ENCODE measurements around the gene CDH4. TPM values are rescaled to one million over a fixed set of nuclear protein-coding genes. Genes with fewer than 3 reads are reported as not detected.

Gene CDH4
- total and polyA plus RNA-seq, 9 of the 15 experiments (the other 6 are each of a cell fraction or from before 2014, with no cell fraction given), result 0.04 TPM; not detected in 8

- BruUV-seq (replicated peaks), result no TSS peak
- CTCF ChIA-PET (ENCODE audit: low intra/inter-chr PET ratio), result no interaction called here
Observed at GRCh38 chr20:61510778-61511330, 258.8 kb downstream of the CDH4 start.

More at GRCh38 chr20:61510778-61511330, 258.8 kb downstream of the CDH4 start:
- Histone ChIP-seq H3K4me2 (ENCODE audit: insufficient read depth, low read length) (no peak overlapping the region), H3K27ac (ENCODE audit: extremely low read depth, low read depth, low read length) (no peak overlapping the region), H3K27me3 (ENCODE audit: control insufficient read depth in 2 of 2, insufficient read depth in 2 of 2, low read length in 2 of 2) (peaks cover 48 to 80% of the 10 kb centered on the region in 2 experiments), H2AFZ (ENCODE audit: low read depth, low read length) (no peak overlapping the region), H3K9me3 (replicated peaks; ENCODE audit: control insufficient read depth, insufficient read depth, low read depth, low read length) (no peaks in the 10 kb centered on the region), H4K20me1 (replicated peaks; ENCODE audit: control insufficient read depth, insufficient read depth, low read length) (no peaks in the 10 kb centered on the region; the same call in 1 of the 2 replicates), H3K4me1 (replicated peaks in 1 of 2; ENCODE audit: control insufficient read depth in 2 of 2, insufficient read depth in 2 of 2, low read length in 2 of 2) (no peaks in the 10 kb centered on the region), H3K9me1 (ENCODE audit: control insufficient read depth, insufficient read depth, low read length) (no peaks in the 10 kb centered on the region), H3K4me3 (no peak overlapping the region), H3K36me3 (ENCODE audit: control insufficient read depth, insufficient read depth, low read length) (no peaks in the 10 kb centered on the region), H3K9ac (ENCODE audit: insufficient read depth in 1 of 2, low read depth in 2 of 2, low read length in 2 of 2) (no peak overlapping the region), H3K79me2 (ENCODE audit: control insufficient read depth, insufficient read depth, low read length) (no peaks in the 10 kb centered on the region)
- no peak for ATAC-seq
- 0% methylated on average over 6 of the region's 7 CpGs for WGBS (ENCODE audit: insufficient coverage, low coverage, missing lambda C conversion rate)
- intact Hi-C loops (cut with micrococcal nuclease), result no loop called here
- no peak for DNase-seq (ENCODE audit: extremely low read depth in 1 of 4, low spot score in 3 of 4)
- POLR2A ChIA-PET, result interaction anchor here (1.5 kb wide), 1 partner anchor 25 kb away, joined by 3 read pairs; no protein-coding TSS in a partner anchor
- in situ Hi-C loops (cut with MboI), result no loop called here
- no peak for FAIRE-seq
- TF ChIP-seq HLTF (IDR thresholded peaks at IDR 0.05) (no peak), RFX5 (IDR thresholded peaks at IDR 0.05; ENCODE audit: low read depth, low read length) (no peak), BACH1 (tag; IDR thresholded peaks at IDR 0.05) (no peak), PHF8 (IDR thresholded peaks at IDR 0.05; ENCODE audit: borderline replicate concordance, low read length) (no peak), EHMT2 (IDR thresholded peaks at IDR 0.05) (no peak)
- TF ChIP-seq, protein P1, sequence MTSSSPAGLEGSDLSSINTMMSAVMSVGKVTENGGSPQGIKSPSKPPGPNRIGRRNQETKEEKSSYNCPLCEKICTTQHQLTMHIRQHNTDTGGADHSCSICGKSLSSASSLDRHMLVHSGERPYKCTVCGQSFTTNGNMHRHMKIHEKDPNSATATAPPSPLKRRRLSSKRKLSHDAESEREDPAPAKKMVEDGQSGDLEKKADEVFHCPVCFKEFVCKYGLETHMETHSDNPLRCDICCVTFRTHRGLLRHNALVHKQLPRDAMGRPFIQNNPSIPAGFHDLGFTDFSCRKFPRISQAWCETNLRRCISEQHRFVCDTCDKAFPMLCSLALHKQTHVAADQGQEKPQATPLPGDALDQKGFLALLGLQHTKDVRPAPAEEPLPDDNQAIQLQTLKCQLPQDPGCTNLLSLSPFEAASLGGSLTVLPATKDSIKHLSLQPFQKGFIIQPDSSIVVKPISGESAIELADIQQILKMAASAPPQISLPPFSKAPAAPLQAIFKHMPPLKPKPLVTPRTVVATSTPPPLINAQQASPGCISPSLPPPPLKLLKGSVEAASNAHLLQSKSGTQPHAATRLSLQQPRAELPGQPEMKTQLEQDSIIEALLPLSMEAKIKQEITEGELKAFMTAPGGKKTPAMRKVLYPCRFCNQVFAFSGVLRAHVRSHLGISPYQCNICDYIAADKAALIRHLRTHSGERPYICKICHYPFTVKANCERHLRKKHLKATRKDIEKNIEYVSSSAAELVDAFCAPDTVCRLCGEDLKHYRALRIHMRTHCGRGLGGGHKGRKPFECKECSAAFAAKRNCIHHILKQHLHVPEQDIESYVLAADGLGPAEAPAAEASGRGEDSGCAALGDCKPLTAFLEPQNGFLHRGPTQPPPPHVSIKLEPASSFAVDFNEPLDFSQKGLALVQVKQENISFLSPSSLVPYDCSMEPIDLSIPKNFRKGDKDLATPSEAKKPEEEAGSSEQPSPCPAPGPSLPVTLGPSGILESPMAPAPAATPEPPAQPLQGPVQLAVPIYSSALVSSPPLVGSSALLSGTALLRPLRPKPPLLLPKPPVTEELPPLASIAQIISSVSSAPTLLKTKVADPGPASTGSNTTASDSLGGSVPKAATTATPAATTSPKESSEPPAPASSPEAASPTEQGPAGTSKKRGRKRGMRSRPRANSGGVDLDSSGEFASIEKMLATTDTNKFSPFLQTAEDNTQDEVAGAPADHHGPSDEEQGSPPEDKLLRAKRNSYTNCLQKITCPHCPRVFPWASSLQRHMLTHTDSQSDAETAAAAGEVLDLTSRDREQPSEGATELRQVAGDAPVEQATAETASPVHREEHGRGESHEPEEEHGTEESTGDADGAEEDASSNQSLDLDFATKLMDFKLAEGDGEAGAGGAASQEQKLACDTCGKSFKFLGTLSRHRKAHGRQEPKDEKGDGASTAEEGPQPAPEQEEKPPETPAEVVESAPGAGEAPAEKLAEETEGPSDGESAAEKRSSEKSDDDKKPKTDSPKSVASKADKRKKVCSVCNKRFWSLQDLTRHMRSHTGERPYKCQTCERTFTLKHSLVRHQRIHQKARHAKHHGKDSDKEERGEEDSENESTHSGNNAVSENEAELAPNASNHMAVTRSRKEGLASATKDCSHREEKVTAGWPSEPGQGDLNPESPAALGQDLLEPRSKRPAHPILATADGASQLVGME (CRISPR knock-in tag; IDR thresholded peaks at IDR 0.05), result no peak
- TF ChIP-seq, protein P2, sequence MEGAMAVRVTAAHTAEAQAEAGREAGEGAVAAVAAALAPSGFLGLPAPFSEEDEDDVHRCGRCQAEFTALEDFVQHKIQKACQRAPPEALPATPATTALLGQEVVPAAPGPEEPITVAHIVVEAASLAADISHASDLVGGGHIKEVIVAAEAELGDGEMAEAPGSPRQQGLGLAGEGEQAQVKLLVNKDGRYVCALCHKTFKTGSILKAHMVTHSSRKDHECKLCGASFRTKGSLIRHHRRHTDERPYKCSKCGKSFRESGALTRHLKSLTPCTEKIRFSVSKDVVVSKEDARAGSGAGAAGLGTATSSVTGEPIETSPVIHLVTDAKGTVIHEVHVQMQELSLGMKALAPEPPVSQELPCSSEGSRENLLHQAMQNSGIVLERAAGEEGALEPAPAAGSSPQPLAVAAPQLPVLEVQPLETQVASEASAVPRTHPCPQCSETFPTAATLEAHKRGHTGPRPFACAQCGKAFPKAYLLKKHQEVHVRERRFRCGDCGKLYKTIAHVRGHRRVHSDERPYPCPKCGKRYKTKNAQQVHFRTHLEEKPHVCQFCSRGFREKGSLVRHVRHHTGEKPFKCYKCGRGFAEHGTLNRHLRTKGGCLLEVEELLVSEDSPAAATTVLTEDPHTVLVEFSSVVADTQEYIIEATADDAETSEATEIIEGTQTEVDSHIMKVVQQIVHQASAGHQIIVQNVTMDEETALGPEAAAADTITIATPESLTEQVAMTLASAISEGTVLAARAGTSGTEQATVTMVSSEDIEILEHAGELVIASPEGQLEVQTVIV (CRISPR knock-in tag; IDR thresholded peaks at IDR 0.05; ENCODE audit: borderline replicate concordance), result no peak
- TF ChIP-seq, protein P3, sequence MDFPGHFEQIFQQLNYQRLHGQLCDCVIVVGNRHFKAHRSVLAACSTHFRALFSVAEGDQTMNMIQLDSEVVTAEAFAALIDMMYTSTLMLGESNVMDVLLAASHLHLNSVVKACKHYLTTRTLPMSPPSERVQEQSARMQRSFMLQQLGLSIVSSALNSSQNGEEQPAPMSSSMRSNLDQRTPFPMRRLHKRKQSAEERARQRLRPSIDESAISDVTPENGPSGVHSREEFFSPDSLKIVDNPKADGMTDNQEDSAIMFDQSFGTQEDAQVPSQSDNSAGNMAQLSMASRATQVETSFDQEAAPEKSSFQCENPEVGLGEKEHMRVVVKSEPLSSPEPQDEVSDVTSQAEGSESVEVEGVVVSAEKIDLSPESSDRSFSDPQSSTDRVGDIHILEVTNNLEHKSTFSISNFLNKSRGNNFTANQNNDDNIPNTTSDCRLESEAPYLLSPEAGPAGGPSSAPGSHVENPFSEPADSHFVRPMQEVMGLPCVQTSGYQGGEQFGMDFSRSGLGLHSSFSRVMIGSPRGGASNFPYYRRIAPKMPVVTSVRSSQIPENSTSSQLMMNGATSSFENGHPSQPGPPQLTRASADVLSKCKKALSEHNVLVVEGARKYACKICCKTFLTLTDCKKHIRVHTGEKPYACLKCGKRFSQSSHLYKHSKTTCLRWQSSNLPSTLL (IDR thresholded peaks at IDR 0.05), result no peak
